Caki2 (cell line): ENCODE data around the gene PTPRCAP. TPM values are rescaled to one million over a fixed set of nuclear protein-coding genes. Genes with fewer than 3 reads are reported as not detected.

Source experiments
- DNase-seq: peaks from one replicate; pipeline ENCODE4 v3.0.0-alpha.2; 2015; ENCODE audit warnings: low read depth
- in situ Hi-C: cut with HindIII; loops from 2 replicates; pipeline ENCODE4 v1.10.0; 2016; ENCODE audit warnings: low sequenced_read_pairs, low pct_unique_long_range_greater_than_20kb, mixed read lengths
- total RNA-seq: library from RNA; depleted of rRNA; stranded (reverse); fragments of >200 nt; shearing (Covaris generic); gene quantifications from 2 replicates; pipeline ENCODE4 v1.2.3, GENCODE V29; 2014; ENCODE audit warnings: low replicate concordance; rRNA removed

PTPRCAP gene
- total RNA-seq, 1 experiment from 2014 or later, result not detected

GRCh38 chr11:67393437-67393836 lies 44.0 kb downstream of the PTPRCAP start:
- in situ Hi-C loops, result no loop called here
- no peak for DNase-seq

- DNase-seq, result no peak
- in situ Hi-C loops, result no loop called here
These were observed 45.2 kb downstream of the PTPRCAP start for GRCh38 chr11:67392183-67392715.

- in situ Hi-C loops, result no loop called here
- peak; percentile 77 for DNase-seq
These were observed 45.9 kb downstream of the PTPRCAP start, which contains the start of gene RAD9A for GRCh38 chr11:67391304-67392182. TSS of gene RAD9A (plus strand) at chr11:67391986. CDS start at chr11:67392045, 59 bp downstream.

GRCh38 chr11:67390947-67391303 lies 46.6 kb downstream of the PTPRCAP start:
- no peak for DNase-seq
- in situ Hi-C loops, result no loop called here

GRCh38 chr11:67389477-67389876 lies 48.0 kb downstream of the PTPRCAP start:
- no peak for DNase-seq
- in situ Hi-C loops, result no loop called here

- in situ Hi-C loops, result no loop called here
- DNase-seq, result no peak
These were observed 50.0 kb downstream of the PTPRCAP start for GRCh38 chr11:67387518-67387917.

GRCh38 chr11:67387069-67387468 lies 50.4 kb downstream of the PTPRCAP start:
- no peak for DNase-seq
- in situ Hi-C loops, result no loop called here

Other genes with a start within 250 kb of the PTPRCAP start
- 31.7 and 37.1 TPM in 2 replicates for gene GRK2, start 171.2 kb downstream of the PTPRCAP start, total RNA-seq
- 11.7 and 22.5 TPM in 2 replicates for gene ANKRD13D, start 148.4 kb downstream of the PTPRCAP start, total RNA-seq
- 16.3 and 50.6 TPM in 2 replicates for gene SSH3, start 134.2 kb downstream of the PTPRCAP start, total RNA-seq
- 26.7 and 38.5 TPM in 2 replicates for gene POLD4, start 84.1 kb downstream of the PTPRCAP start, total RNA-seq
- gene CLCF1, start 64.1 kb downstream of the PTPRCAP start, total RNA-seq, result 6.5 and 13.4 TPM in 2 replicates
- 24.4 and 26.6 TPM in 2 replicates for gene RAD9A, start 45.7 kb downstream of the PTPRCAP start, total RNA-seq
- 251 and 260 TPM in 2 replicates for gene PPP1CA, start 35.8 kb downstream of the PTPRCAP start, total RNA-seq
- gene TBC1D10C, start 33.6 kb downstream of the PTPRCAP start, total RNA-seq, result 1.6 TPM in 1 of 2 replicates, not detected in the other
- gene CARNS1, start 22.0 kb downstream of the PTPRCAP start, total RNA-seq, result 0.03 TPM in 1 of 2 replicates, not detected in the other
- gene RPS6KB2, start 9.2 kb downstream of the PTPRCAP start, total RNA-seq, result 42.9 and 46.6 TPM in 2 replicates
- 128 and 140 TPM in 2 replicates for gene CORO1B, start 5.8 kb upstream of the PTPRCAP start, total RNA-seq
- not detected in 2 replicates for gene GPR152, start 15.0 kb upstream of the PTPRCAP start, total RNA-seq
- 1.6 and 10.8 TPM in 2 replicates for gene CABP4, start 17.7 kb upstream of the PTPRCAP start, total RNA-seq
- gene TMEM134, start 31.6 kb upstream of the PTPRCAP start, total RNA-seq, result 99.8 and 100 TPM in 2 replicates
- 91.4 and 117 TPM in 2 replicates for gene AIP, start 45.3 kb upstream of the PTPRCAP start, total RNA-seq
- 43.8 and 48.4 TPM in 2 replicates for gene PITPNM1, start 67.7 kb upstream of the PTPRCAP start, total RNA-seq
- 43.6 and 56.9 TPM in 2 replicates for gene CDK2AP2, start 70.5 kb upstream of the PTPRCAP start, total RNA-seq
- not detected in 2 replicates for gene CABP2, start 85.8 kb upstream of the PTPRCAP start, total RNA-seq
- not detected in 2 replicates for gene GSTP1, start 146.1 kb upstream of the PTPRCAP start, total RNA-seq
- 237 and 239 TPM in 2 replicates for gene NDUFV1, start 169.3 kb upstream of the PTPRCAP start, total RNA-seq
- gene NUDT8, start 192.3 kb upstream of the PTPRCAP start, total RNA-seq, result 51.3 and 52.9 TPM in 2 replicates
- gene TBX10, start 202.1 kb upstream of the PTPRCAP start, total RNA-seq, result not detected in 2 replicates
- gene ACY3, start 213.0 kb upstream of the PTPRCAP start, total RNA-seq, result 6.0 TPM in 1 of 2 replicates, not detected in the other
- not detected in 2 replicates for gene ALDH3B2, start 236.9 kb upstream of the PTPRCAP start, total RNA-seq